ENCODE measurements around the gene ZNF488.
"Not testable (repeated sequence)": the region's sequence is repeated elsewhere in the genome, so short reads cannot be mapped to it uniquely, and the experiment has no call there.

Gene ZNF488

GRCh38 chr10:47409171-47409865 is 25.2 kb upstream of the ZNF488 start:
- no peak for DNase-seq

GRCh38 chr10:47408606-47409005 is 24.5 kb upstream of the ZNF488 start:
- DNase-seq = no peak

GRCh38 chr10:47406870-47407691 is 23.0 kb upstream of the ZNF488 start:
- no peak for DNase-seq

- DNase-seq = no peak
These were observed 22.4 kb upstream of the ZNF488 start for GRCh38 chr10:47406548-47406869.

- no peak for DNase-seq
These were observed 21.9 kb upstream of the ZNF488 start for GRCh38 chr10:47405857-47406547.

GRCh38 chr10:47404937-47405336 is 20.8 kb upstream of the ZNF488 start:
- DNase-seq = no peak

GRCh38 chr10:47404446-47404845 is 20.4 kb upstream of the ZNF488 start:
- no peak for DNase-seq

- no peak for DNase-seq
These were observed 19.6 kb upstream of the ZNF488 start for GRCh38 chr10:47403446-47404318.

GRCh38 chr10:47402641-47403301 is 18.7 kb upstream of the ZNF488 start:
- DNase-seq = no peak

- DNase-seq = no peak
These were observed 18.0 kb upstream of the ZNF488 start for GRCh38 chr10:47401874-47402640.

GRCh38 chr10:47401210-47401609 is 17.1 kb upstream of the ZNF488 start:
- no peak for DNase-seq

- DNase-seq = no peak
These were observed 16.7 kb upstream of the ZNF488 start for GRCh38 chr10:47400786-47401185.

GRCh38 chr10:47400251-47400650 is 16.2 kb upstream of the ZNF488 start:
- DNase-seq = no peak

- no peak for DNase-seq
These were observed 13.2 kb upstream of the ZNF488 start for GRCh38 chr10:47397256-47397655.

GRCh38 chr10:47396311-47396717 is 12.2 kb upstream of the ZNF488 start:
- DNase-seq = no peak

GRCh38 chr10:47389619-47390018 is 5.5 kb upstream of the ZNF488 start:
- DNase-seq = no peak

GRCh38 chr10:47388879-47389278 is 4.8 kb upstream of the ZNF488 start:
- no peak for DNase-seq

- DNase-seq = not testable (repeated sequence)
These were observed 2.0 kb upstream of the ZNF488 start for GRCh38 chr10:47386104-47386503.

- DNase-seq = no peak
These were observed 589 bp downstream of the ZNF488 start for GRCh38 chr10:47383261-47384147.

All from stimulated activated CD4-positive, alpha-beta T cell treated with anti-CD3 and anti-CD28 coated beads, Interleukin-4, amount 100 ng/mL, for 4 hours (primary cell).